CD14-positive monocyte (primary cell): ENCODE results near the gene DYNC1I1. TPM values are rescaled to one million over a fixed set of nuclear protein-coding genes. Genes with fewer than 3 reads are reported as not detected.

ENCODE experiments used
- DNase-seq, 3 donors: peaks; one replicate each; pipeline ENCODE4 v3.0.0-alpha.2; 2011 to 2022
- H2AFZ ChIP-seq: 2 replicates; pipeline ENCODE4 v1.6.0; 2012; ENCODE audit warnings: mild to moderate bottlenecking, low read depth, low read length, inconsistent platforms; ENCODE audit not compliant: insufficient read depth, poor library complexity, severe bottlenecking
- H3K27ac ChIP-seq, 2 donors: 1 replicate in 1 of 2; 2 replicates in 1 of 2; pipeline ENCODE4 v1.5.1; 2012 to 2013; ENCODE audit warnings: low read length in 2 of 2, control low read depth in 1 of 2, inconsistent platforms in 1 of 2, low read depth in 1 of 2, mild to moderate bottlenecking in 1 of 2
- H3K27me3 ChIP-seq, 2 donors: one replicate each; pipeline versions ENCODE4 v1.6.0 to v1.6.1; 2011 to 2013; ENCODE audit warnings: low read length in 2 of 2; ENCODE audit not compliant: control insufficient read depth in 2 of 2, insufficient read depth in 2 of 2
- H3K36me3 ChIP-seq, 2 donors: replicated peaks in 1 of 2; 1 replicate in 1 of 2; 2 replicates in 1 of 2; pipeline versions ENCODE4 v1.5.1 to v1.6.1; 2012 to 2013; ENCODE audit warnings: low read length in 2 of 2, control low read depth in 1 of 2, inconsistent platforms in 1 of 2, mild to moderate bottlenecking in 1 of 2; ENCODE audit not compliant: insufficient read depth in 2 of 2, control insufficient read depth in 1 of 2
- H3K4me1 ChIP-seq, 2 donors: 1 replicate in 1 of 2; 2 replicates in 1 of 2; pipeline versions ENCODE4 v1.5.1 to v1.6.1; 2012 to 2013; ENCODE audit warnings: low read length in 2 of 2, control low read depth in 1 of 2, inconsistent platforms in 1 of 2, mild to moderate bottlenecking in 1 of 2, moderate library complexity in 1 of 2; ENCODE audit not compliant: insufficient read depth in 2 of 2, control insufficient read depth in 1 of 2
- H3K4me2 ChIP-seq: replicated peaks from 2 replicates; pipeline ENCODE3; 2012; ENCODE audit warnings: low read length, moderate library complexity, mild to moderate bottlenecking; ENCODE audit not compliant: poor library complexity, severe bottlenecking; ENCODE audit errors: extremely low read depth
- H3K4me3 ChIP-seq, 3 experiments: fragments of 200-600 bp in 1 of 3; sonication (generic) in 1 of 3; replicated peaks in 1 of 3; 1 replicate in 2 of 3; 2 replicates in 1 of 3; pipeline ENCODE4 v1.5.1; 2011 to 2013; ENCODE audit warnings: low read length in 3 of 3, mild to moderate bottlenecking in 3 of 3, control low read depth in 2 of 3, low read depth in 2 of 3, inconsistent platforms in 1 of 3, moderate library complexity in 1 of 3
- H3K79me2 ChIP-seq: 2 replicates; pipeline ENCODE4 v1.6.0; 2012; ENCODE audit warnings: mild to moderate bottlenecking, control low read depth, inconsistent platforms, low read length, moderate library complexity; ENCODE audit not compliant: insufficient read depth
- H3K9ac ChIP-seq: 2 replicates; pipeline ENCODE4 v1.6.0; 2017; ENCODE audit warnings: low read length, mild to moderate bottlenecking; ENCODE audit not compliant: insufficient read depth, poor library complexity, severe bottlenecking
- H3K9me3 ChIP-seq, 2 donors: replicated peaks in 1 of 2; 1 replicate in 1 of 2; 2 replicates in 1 of 2; pipeline versions ENCODE4 v1.5.1 to v1.6.1; 2012 to 2013; ENCODE audit warnings: low read length in 2 of 2, control low read depth in 1 of 2; ENCODE audit not compliant: control insufficient read depth in 1 of 2, insufficient read depth in 1 of 2
- H4K20me1 ChIP-seq: 2 replicates; pipeline ENCODE4 v1.6.0; 2012; ENCODE audit warnings: mild to moderate bottlenecking, low read length, control low read depth, moderate library complexity; ENCODE audit not compliant: insufficient read depth
- H3K27ac Mint-ChIP-seq, 7 donors: one replicate each; pipeline ENCODE4 v1.8.0; 2020; ENCODE audit warnings: mild to moderate bottlenecking in 7 of 7, mixed read lengths in 7 of 7, moderate library complexity in 6 of 7, inconsistent platforms in 2 of 7
- H3K27me3 Mint-ChIP-seq, 3 donors: one replicate each; pipeline ENCODE4 v1.8.0; 2021 to 2022; ENCODE audit warnings: low read depth in 3 of 3, mild to moderate bottlenecking in 3 of 3, mixed read lengths in 3 of 3, moderate library complexity in 3 of 3, inconsistent platforms in 1 of 3
- H3K36me3 Mint-ChIP-seq, 2 donors: one replicate each; pipeline ENCODE4 v1.8.0; 2020; ENCODE audit warnings: mixed read lengths in 2 of 2, inconsistent platforms in 1 of 2, mild to moderate bottlenecking in 1 of 2
- H3K4me1 Mint-ChIP-seq: one replicate; pipeline ENCODE4 v1.8.0; 2020; ENCODE audit warnings: mild to moderate bottlenecking, mixed read lengths
- H3K4me3 Mint-ChIP-seq, 2 donors: one replicate each; pipeline ENCODE4 v1.8.0; 2020; ENCODE audit warnings: mild to moderate bottlenecking in 2 of 2, mixed read lengths in 2 of 2, moderate library complexity in 1 of 2
- H3K9me3 Mint-ChIP-seq, 7 donors: one replicate each; pipeline ENCODE4 v1.8.0; 2020 to 2022; ENCODE audit warnings: mixed read lengths in 7 of 7, mild to moderate bottlenecking in 6 of 7, moderate library complexity in 6 of 7, inconsistent platforms in 2 of 7
- WGBS: methylation state at CpG from one replicate; pipeline ENCODE4 v1.1.5; 2013; ENCODE audit warnings: missing lambda C conversion rate; ENCODE audit not compliant: insufficient coverage; 5-methylcytosine and 5-hydroxymethylcytosine counted together
- intact Hi-C, 2 donors: fragments of 100-400 bp; cut with micrococcal nuclease; formaldehyde crosslinking; loops; one replicate each; pipeline versions ENCODE4 v1.15.0 to v1.15.1; 2023
- polyA plus RNA-seq, 3 donors: library from polyadenylated mRNA; depleted of rRNA in 1 of 3; unstranded in 2 of 3; stranded (reverse) in 1 of 3; fragments of 300-500 nt in 2 of 3; fragments of >200 nt in 1 of 3; fragmentation: Illumina TruSeq in 2 of 3; gene quantifications; 1 replicate in 2 of 3; 2 replicates in 1 of 3; pipeline ENCODE4 v1.2.3, GENCODE V29; 2012 to 2021
- TF ChIP-seq, protein P1 (sequence below): fragments of 200-600 bp; IDR thresholded peaks from one replicate; pipeline ENCODE4 v1.8.0; 2022; ENCODE audit warnings: antibody characterized with exemption, mild to moderate bottlenecking

Gene DYNC1I1
- polyA plus RNA-seq, 3 donors = not detected

DNA sequence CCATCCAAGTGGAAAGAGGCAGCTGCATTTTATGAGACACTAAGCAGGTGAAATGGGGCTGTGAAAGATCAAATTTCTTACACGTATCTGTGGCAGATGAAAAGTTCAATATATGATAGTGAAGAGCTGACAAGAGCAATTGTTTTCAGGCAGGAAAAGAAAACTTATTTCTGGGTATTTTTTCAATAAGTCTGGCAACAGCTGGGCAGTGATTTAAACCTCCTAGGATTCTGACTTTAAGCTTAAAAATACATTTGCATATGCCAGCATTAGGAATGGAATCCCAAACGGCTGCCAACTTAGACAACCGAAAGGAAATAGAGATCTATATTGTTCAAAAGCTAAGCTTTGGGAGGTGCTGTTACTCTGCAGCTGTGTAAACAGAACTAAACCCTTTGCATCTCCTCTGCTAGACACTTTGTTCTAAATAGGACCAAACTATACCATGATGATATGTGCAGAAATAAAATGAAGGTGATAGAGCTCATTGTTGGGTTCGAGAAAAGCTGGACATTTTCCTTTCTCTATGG, 26.1 kb downstream of the DYNC1I1 start:
- Histone ChIP-seq H3K4me2 (no peak overlapping the region), H3K9ac (no peak overlapping the region), H3K4me1 (no peaks in the 10 kb centered on the region), H3K36me3 (no peaks in the 10 kb centered on the region), H3K27ac (no peak overlapping the region), H3K4me3 (no peak overlapping the region), H3K27me3 (peaks cover 0 to 2% of the 10 kb centered on the region in 2 donors), H3K79me2 (no peaks in the 10 kb centered on the region), H3K9me3 (no peaks in the 10 kb centered on the region), H2AFZ (no peak overlapping the region), H4K20me1 (no peaks in the 10 kb centered on the region)
- DNase-seq = no peak
- H3K36me3 Mint-ChIP-seq = no peaks in the 10 kb centered on the region
- H3K27ac Mint-ChIP-seq = no peak overlapping the region
- intact Hi-C loops = no loop called here
- H3K9me3 Mint-ChIP-seq = no peaks in the 10 kb centered on the region
- WGBS = 100% methylated on average over 1 of the region's 4 CpGs
- no peak overlapping the region for H3K4me3 Mint-ChIP-seq
- TF ChIP-seq, protein P1, sequence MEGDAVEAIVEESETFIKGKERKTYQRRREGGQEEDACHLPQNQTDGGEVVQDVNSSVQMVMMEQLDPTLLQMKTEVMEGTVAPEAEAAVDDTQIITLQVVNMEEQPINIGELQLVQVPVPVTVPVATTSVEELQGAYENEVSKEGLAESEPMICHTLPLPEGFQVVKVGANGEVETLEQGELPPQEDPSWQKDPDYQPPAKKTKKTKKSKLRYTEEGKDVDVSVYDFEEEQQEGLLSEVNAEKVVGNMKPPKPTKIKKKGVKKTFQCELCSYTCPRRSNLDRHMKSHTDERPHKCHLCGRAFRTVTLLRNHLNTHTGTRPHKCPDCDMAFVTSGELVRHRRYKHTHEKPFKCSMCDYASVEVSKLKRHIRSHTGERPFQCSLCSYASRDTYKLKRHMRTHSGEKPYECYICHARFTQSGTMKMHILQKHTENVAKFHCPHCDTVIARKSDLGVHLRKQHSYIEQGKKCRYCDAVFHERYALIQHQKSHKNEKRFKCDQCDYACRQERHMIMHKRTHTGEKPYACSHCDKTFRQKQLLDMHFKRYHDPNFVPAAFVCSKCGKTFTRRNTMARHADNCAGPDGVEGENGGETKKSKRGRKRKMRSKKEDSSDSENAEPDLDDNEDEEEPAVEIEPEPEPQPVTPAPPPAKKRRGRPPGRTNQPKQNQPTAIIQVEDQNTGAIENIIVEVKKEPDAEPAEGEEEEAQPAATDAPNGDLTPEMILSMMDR = no peak
- no peaks in the 10 kb centered on the region for H3K4me1 Mint-ChIP-seq
- H3K27me3 Mint-ChIP-seq = peaks cover 0 to 9% (median 6%) of the 10 kb centered on the region in 3 donors

DNA sequence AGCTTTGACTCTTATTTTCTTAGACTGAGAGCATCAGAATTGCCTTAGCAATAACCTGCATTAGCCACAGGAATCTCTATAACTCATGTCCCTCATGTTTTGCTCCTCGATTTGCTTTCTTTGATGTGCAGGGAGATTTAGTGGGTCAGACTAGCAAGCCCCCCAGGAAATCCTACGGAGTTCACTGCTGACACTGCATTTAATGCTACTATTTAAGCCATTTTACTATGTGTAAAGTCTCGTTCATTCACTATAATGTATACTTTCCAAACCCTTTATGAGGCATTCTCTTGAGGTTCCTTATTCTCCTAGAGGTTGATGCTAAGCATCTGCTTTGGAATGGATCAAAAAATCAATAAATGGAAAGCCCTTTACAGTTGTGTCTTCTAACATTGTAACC, 28.4 kb downstream of the DYNC1I1 start:
- H3K4me3 Mint-ChIP-seq = no peak overlapping the region
- no peak overlapping the region for H3K27ac Mint-ChIP-seq
- Histone ChIP-seq H3K79me2 (no peaks in the 10 kb centered on the region), H3K9me3 (no peaks in the 10 kb centered on the region), H3K4me2 (no peak overlapping the region), H4K20me1 (no peaks in the 10 kb centered on the region), H3K9ac (no peak overlapping the region), H3K36me3 (no peaks in the 10 kb centered on the region), H3K27ac (no peak overlapping the region), H3K4me1 (no peaks in the 10 kb centered on the region), H3K4me3 (no peak overlapping the region), H3K27me3 (peaks cover 0 to 2% of the 10 kb centered on the region in 2 donors), H2AFZ (no peak overlapping the region)
- no peak for DNase-seq
- TF ChIP-seq, protein P1 = no peak
- no peaks in the 10 kb centered on the region for H3K9me3 Mint-ChIP-seq
- no peaks in the 10 kb centered on the region for H3K4me1 Mint-ChIP-seq
- intact Hi-C loops = no loop called here
- WGBS = no CpG with 5 or more reads among the region's 3 CpGs
- peaks cover 0 to 9% (median 6%) of the 10 kb centered on the region in 3 donors for H3K27me3 Mint-ChIP-seq
- H3K36me3 Mint-ChIP-seq = no peaks in the 10 kb centered on the region
